ENCODE measurements around the gene SCAANT1.
A peak's percentile ranks its signal among the peaks of the same experiment; 100 is the strongest.

SCAANT1 gene

GRCh38 chr3:63896332-63897030 is 15.7 kb downstream of the SCAANT1 start:
- DNase-seq: no peak

- no peak for DNase-seq
Observed at GRCh38 chr3:63895422-63896189, 16.6 kb downstream of the SCAANT1 start.

DNA sequence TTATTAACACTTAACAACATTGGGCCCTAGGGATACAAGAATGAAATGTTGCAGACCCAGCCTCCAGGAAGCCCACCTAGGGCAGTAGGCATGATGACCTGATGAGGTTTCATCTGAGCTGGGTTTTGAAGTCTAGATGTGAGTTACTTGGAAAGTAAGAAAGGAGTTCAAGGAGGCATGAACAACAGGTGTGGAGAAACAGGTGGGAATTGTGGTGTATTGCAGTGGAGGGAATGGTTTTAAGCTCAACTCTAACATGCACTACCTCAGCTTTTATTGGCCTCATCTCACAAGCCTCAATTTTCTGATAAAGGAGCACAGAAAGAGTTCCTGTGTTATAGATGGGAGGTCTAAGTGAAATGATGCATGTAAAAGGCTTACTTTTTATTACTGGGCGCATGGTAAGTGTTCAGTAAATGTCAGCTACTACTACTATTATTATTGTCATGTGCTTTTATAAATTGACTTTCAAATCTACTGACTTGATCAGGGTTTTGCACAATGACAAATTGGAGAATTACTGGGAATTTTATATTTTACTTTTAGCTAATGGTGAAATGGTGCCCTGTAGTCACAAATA is 19.3 kb downstream of the SCAANT1 start:
- no peak for DNase-seq

- no peak for DNase-seq
Observed at GRCh38 chr3:63891518-63891917, 20.7 kb downstream of the SCAANT1 start.

DNA sequence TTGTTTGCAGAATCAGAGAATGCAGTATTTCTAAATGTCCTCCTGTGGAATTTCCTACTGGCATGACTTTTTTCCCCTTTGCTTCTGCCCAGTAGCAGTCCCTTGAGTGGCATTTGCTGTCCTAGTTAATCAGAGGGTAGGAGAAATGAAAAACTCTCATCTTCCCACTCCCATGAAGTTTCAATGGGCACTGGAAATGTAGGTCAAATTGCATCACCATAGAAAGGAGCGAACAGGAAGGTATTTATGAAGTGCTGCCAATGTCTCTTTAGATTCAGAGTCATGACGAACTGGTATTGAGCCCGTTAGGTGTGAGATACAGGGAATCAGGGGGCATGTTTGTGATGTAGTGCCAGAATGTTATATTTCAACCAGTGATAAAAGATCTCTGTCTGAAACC is 25.3 kb downstream of the SCAANT1 start:
- no peak for DNase-seq

GRCh38 chr3:63880653-63881052 is 31.5 kb downstream of the SCAANT1 start:
- no peak for DNase-seq

- DNase-seq: no peak
Observed at GRCh38 chr3:63878394-63879060, 33.7 kb downstream of the SCAANT1 start.

GRCh38 chr3:63877737-63878393 is 34.3 kb downstream of the SCAANT1 start:
- no peak for DNase-seq

GRCh38 chr3:63876260-63876659 is 35.9 kb downstream of the SCAANT1 start:
- DNase-seq: no peak

GRCh38 chr3:63875510-63875909 is 36.7 kb downstream of the SCAANT1 start:
- no peak for DNase-seq

DNA sequence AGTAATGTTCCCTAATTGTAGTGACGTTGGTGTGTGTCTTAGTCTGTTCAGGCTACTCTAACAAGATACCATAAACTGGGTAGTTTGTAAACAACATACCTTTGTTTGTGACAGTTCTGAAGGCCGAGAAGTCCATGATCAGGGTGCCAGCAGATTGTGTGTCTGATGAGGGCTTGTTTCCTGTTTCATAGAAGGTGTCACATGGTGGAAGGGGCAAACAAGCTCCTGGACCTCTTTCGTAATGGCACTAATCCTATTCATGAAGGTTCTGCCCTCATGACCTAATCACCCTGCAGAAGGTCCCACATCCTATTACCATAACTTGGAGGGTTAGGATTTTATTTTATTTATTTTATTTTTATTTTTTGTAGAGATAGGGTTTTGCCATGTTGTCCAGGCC is 37.4 kb downstream of the SCAANT1 start:
- no peak for DNase-seq

GRCh38 chr3:63872135-63872924 is 39.9 kb downstream of the SCAANT1 start:
- DNase-seq: no peak

DNA sequence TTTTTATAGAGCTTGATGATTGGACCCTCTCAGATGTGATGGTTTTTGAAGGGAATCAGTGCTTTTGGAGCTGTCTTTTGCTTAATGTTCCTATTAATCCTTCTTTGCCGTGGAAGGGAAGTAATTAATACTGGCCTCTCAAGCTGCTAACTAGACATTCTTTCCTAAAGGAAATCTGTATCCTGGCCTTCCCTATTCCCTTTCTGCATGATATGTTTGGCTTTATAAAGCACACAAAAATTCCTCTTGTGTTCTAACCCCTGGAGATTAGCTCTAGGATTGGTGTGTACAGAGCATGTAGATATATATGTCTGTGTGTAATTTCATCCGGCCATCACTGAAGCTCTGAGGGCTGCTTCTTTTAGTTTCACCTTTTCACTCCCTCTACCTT is 41.6 kb downstream of the SCAANT1 start:
- no peak for DNase-seq

- DNase-seq: no peak
Observed at GRCh38 chr3:63869940-63870614, 42.1 kb downstream of the SCAANT1 start.

DNA sequence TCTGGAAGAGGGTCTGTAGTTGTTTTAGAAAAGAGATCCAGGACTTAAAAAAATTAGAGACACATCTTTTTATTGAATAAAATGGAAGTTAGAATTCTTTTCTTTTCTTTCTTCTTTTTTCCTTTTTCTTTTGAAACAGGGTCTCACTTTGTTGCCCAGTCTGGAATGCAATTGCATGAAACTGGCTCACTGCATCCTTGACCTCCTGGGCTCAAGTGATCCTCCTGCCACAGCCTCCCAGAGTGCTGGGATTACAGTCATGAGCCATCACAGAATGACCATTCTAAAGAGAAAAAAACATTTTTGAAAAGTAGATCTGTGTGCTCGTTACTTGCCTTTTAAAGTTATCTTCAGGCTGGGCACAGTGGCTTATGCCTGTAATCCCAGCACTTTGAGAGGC is 45.0 kb downstream of the SCAANT1 start:
- DNase-seq: no peak

DNA sequence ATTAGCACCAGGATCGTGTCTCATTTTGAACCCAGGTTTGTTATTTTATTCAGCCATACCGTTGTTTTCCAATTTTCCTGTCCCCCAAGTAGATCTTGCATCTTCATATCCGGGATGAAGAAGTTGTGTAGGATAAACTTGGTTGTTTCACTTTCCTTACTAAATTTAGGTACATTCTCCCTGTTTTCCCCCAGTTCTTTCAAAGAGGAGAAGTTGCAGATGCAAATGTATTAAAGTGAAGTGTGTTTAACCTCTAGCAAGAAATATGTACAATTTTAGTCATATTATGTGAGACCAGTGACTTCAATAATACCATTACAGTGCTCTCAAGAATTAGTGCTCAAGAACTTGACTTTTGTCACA is 47.2 kb downstream of the SCAANT1 start:
- no peak for DNase-seq

DNA sequence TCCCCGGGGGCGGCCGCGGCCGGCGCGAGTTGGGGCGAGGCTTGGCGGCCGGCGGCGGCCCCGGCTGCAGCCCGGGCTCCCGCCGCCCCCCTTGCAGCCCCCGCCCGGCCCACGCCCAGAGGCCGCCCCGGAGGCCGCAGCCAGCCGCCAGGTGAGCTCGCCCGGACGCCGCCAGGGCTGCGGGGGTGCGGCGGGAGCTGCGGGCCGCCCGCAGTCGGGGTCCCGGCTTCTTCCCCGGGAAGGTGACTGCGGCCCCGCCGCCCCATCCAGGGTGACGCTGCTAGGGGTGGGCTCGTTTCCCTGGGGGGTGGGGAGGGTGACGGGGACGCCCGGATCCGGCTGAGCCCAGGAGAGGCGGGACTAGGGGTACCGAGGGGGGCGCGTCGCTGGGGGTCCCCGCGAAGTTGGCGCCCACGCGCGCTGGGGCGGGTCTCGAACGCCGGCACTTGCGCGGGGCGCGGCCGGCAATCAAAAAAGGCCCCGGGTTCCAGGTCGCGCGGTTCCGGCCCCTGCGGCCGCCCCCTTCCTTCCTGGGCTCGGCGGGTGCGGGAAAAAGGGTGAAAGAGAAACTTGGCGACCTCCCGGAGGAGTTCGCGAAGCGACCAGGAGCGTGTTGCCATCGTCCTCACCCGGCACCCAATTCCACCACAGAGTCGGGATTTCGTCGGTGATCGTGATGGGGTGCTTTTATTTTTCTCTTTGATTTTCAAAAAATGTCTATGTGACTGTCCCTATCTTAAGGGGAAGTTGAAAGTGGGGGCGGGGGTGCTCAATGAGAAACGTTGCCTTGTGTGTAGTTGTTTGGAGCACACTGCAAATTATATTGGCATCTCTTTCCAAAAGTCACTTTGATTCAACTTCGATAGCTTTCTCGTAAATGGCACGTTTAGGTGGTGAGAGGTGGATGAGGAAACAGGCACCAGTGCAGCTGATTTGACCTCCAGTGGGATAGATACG is 47.9 kb downstream of the SCAANT1 start:
- peak; percentile 33 for DNase-seq

DNA sequence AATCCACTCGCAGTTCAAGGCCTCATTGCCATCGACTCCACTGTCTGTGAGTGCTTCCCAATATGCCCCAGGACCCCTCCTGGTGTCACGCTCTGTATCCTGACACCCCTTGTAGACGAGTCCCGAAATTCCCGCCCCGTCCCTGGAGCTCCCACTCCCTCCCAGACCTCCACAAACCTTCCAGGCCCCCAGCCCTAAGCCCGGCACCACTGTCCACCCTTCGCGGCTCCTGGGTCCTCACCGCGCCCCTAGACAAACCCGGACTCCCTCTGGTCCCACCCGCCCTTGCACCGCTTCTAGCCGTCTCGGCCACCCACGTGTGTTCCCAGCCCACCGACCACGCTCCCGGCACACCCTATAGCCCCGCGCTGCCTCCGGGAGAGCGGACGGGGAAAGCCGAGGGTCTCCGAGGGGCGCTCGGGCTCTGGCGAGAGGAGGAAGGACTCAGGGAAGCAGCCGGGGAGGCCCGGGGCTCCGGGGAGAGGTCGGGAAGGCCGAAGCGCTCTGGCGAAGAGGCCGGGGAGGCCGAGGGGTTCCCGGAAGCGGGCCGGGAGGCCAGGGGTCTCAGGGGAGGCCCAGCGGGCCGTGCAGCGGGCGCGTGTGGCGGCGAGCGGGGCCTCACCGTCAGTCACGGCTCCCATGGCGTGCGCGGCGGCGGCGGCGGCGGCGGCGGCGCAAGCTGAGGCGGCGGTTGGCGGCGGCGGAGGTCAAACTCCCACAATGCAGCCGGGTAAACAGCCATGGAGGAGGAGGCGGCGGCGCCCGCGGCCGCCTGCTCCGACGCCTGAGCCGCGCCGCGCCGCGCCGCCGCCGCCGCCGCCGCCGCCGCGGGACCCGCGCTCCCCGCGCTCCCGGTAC is 48.8 kb downstream of the SCAANT1 start, which contains the start of the genes ATXN7 and THOC7:
Gene ATXN7 (plus strand): TSS at position 718 of the 858 bp plus-strand sequence. CDS start 48,732 bp downstream, outside the sequence.
Gene THOC7 (minus strand): TSS at position 656 of the 858 bp plus-strand sequence. CDS start 15 bp downstream, at position 641.
- peak; percentile 73 for DNase-seq

DNA sequence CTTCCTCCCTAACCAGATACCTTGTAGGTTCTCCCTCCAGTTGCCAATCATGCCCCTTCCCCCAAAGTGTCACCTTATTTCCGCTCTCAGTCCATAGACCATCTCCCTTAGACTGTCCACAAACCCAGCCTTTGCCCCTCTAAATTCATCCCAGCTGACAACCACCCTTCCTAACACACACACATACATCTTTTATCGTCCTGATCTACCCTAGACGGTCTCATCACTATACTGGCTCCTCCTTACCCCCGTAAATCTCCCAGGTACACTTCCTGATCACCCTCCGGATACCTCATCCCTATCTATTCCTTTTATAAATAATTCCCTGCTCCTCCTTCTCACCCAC is 49.4 kb downstream of the SCAANT1 start:
- no peak for DNase-seq

Measured in central memory CD4-positive, alpha-beta T cell (primary cell).